HG03039 (cell line): ENCODE data around the gene KRTAP25-1.

Source experiments
- ATAC-seq: cut with Tn5 transposase; IDR thresholded peaks from one replicate; pipeline ENCODE4 v1.9.1; 2021; ENCODE audit warnings: mild to moderate bottlenecking, moderate library complexity; ENCODE audit not compliant: unreplicated experiment

KRTAP25-1 gene

GRCh38 chr21:30249936-30250335, 39.4 kb downstream of the KRTAP25-1 start:
- no peak for ATAC-seq

GRCh38 chr21:30248844-30249243, 40.5 kb downstream of the KRTAP25-1 start:
- no peak for ATAC-seq

GRCh38 chr21:30245061-30245460, 44.3 kb downstream of the KRTAP25-1 start:
- no peak for ATAC-seq

GRCh38 chr21:30243691-30244090, 45.6 kb downstream of the KRTAP25-1 start:
- ATAC-seq = no peak

- ATAC-seq = no peak
These were observed 48.7 kb downstream of the KRTAP25-1 start for GRCh38 chr21:30240661-30241060.
